Fibroblast of villous mesenchyme (primary cell): Measurements from ENCODE around the gene SH3BGRL3. TPM values are rescaled to one million over a fixed set of nuclear protein-coding genes. Genes with fewer than 3 reads are reported as not detected.
"Not testable (repeated sequence)": the region's sequence is repeated elsewhere in the genome, so short reads cannot be mapped to it uniquely, and the experiment has no call there.

Source experiments
- DNase-seq: peaks from one replicate; pipeline ENCODE4 v3.0.0-alpha.2; 2010; ENCODE audit warnings: low read depth
- H3K4me3 ChIP-seq: 2 replicates; pipeline ENCODE4 v1.5.1; 2011; ENCODE audit warnings: low read depth, mild to moderate bottlenecking, low read length
- total RNA-seq: library from RNA; depleted of rRNA; stranded (reverse); fragments of >200 nt; gene quantifications from 2 replicates; pipeline ENCODE4 v1.2.3, GENCODE V29; 2012
- TF ChIP-seq, protein P1 (sequence below): IDR thresholded peaks from 2 replicates; pipeline ENCODE4 v1.5.1; 2012; ENCODE audit warnings: low read depth, mild to moderate bottlenecking, low read length; ENCODE audit not compliant: insufficient read depth

Gene SH3BGRL3
- 18.1 and 26.4 TPM in 2 replicates for total RNA-seq

DNA sequence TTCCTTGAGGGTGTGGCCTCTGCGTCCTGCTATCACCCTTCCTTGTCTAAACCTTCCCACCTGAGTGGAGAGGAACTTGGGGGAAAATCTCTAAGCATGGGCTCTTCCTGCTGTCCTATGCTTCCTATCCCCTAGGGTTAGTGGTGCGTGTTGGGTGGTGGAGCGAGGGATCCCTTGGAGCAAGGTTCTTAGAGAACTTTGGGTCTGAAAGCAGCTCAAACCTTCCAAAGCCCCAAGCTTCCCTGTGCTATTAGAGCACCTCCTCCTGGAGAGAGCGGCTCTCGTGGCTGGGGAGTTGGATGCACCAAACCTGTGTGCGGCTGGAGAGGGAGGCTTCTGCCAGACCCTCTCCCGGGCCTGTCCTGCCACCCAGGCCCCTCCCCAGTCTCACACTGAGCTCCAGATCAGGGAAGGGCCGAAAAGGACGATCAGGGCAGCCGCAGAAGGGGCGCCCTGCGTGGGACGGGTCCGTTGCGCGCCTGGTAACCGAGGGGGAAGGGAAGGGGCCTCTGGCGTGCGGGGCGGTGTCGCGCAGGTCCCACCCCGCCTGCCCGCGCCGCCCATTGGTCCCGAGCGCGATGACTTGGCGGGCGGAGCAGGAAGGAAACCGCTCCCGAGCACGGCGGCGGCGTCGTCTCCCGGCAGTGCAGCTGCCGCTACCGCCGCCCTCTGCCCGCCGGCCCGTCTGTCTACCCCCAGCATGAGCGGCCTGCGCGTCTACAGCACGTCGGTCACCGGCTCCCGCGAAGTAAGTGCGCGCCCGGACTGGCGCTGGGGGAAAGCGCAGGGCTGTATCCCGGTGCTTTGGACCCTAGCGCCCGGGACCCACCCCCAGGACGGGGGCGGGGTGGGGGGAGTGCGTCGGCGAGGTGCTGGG lies at the start of gene SH3BGRL3:
Gene SH3BGRL3 (plus strand): TSS at position 631 of the 877 bp plus-strand sequence. CDS start 70 bp downstream, at position 701.
- DNase-seq = peak; percentile 86
- TF ChIP-seq, protein P1, sequence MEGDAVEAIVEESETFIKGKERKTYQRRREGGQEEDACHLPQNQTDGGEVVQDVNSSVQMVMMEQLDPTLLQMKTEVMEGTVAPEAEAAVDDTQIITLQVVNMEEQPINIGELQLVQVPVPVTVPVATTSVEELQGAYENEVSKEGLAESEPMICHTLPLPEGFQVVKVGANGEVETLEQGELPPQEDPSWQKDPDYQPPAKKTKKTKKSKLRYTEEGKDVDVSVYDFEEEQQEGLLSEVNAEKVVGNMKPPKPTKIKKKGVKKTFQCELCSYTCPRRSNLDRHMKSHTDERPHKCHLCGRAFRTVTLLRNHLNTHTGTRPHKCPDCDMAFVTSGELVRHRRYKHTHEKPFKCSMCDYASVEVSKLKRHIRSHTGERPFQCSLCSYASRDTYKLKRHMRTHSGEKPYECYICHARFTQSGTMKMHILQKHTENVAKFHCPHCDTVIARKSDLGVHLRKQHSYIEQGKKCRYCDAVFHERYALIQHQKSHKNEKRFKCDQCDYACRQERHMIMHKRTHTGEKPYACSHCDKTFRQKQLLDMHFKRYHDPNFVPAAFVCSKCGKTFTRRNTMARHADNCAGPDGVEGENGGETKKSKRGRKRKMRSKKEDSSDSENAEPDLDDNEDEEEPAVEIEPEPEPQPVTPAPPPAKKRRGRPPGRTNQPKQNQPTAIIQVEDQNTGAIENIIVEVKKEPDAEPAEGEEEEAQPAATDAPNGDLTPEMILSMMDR = peak; percentile 50
- H3K4me3 ChIP-seq = peak within 1 kb of the TSS; percentile 88

DNA sequence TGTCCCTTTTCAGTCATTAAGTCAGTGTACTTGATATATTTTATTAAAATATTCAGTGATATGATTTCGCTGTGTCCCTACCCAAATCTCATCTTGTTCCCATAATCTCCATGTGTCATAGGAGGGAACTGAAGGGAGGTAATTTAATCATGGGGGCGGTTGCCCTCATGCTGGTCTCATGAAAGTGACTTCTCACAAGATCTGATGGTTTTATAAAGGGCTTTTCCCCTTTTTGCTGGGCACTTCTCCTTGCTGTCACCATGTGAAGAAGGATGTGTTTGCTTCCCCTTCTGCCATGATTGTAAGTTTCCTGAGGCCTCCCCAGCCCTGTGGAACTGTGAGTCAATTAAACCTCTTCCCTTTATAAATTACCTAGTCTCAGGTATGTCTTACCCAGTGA lies 49.2 kb upstream of the SH3BGRL3 start:
- not testable (repeated sequence) for H3K4me3 ChIP-seq, DNase-seq

DNA sequence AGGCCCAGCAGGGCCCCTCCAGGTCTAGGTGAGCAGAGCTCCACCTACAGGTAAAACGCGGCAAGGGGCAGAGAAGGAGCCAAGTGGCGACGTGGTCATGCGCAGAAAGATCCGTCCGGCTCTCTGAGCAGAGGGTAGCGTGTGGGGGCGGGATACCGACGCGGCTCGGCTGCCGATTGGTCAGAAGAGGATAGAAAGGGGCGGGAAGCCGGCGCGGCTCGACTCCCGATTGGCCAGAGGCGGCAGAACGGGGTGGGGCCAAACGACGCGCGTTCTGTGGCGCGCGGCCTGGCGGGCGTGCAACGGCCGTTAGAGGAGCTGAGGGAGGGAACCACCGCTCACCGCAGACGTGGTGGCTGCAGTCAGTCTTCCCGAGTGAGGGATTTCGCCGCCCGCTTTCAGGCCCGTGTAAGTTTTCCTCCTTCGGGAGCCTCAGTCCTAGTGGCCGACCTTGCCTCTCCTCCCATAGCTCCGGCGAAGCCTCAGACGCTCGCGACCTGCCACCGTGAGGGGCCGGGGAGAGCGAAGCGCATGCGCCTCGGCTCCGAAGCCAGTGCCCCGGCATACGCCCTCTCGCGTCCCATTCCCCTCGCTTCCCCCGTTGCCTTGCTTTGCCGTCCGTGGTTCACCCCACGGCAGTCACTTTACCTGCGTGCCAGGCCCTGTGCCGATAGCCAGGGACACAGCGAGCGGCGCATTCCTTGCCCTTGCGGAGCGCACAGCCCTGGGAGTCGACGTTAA lies 45.8 kb upstream of the SH3BGRL3 start, which contains the start of gene CEP85:
Gene CEP85 (plus strand): TSS at position 298 of the 741 bp plus-strand sequence. CDS start 5,584 bp downstream, outside the sequence.
- peak; percentile 98 for DNase-seq
- peak within 1 kb of the TSS; percentile 85 for H3K4me3 ChIP-seq
- TF ChIP-seq, protein P1 = peak; percentile 86

DNA sequence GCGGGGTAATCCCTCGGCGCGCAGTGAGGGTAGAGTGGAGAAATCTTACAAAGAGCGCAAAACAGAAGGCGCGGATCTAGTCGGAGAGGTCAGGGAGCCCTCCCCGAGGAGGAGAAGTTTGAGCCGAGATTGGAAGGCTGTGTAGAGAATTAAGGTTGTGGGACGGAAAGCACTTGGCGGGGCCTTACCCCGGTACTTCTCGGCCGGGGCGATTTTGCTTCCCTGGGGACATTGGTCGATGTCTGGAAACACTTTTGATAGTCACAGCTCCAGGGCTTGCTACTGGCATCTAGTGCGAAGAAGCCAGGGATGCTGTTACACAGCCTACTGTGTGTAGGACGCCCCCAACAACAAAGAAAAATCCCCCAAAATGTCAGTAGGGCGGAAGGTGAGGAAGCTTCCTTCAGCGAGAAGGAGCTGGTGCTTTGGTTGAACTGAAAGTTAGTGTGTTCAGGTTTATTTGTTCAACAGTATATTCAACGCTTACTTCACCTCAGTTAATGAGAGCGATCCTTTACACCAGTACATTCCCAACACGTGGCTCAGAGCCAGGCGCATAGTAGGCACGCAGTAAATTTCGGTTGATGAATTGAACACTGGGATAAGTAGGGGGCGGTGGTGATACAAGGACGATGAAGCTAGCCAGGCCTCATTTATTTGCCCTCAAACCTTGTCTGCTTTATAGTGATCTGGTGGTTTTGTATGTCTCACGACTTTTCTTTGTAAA lies 45.1 kb upstream of the SH3BGRL3 start:
- TF ChIP-seq, protein P1 = peak; percentile 10
- H3K4me3 ChIP-seq = peak overlapping the region; percentile 85
- DNase-seq = peak; percentile 29

DNA sequence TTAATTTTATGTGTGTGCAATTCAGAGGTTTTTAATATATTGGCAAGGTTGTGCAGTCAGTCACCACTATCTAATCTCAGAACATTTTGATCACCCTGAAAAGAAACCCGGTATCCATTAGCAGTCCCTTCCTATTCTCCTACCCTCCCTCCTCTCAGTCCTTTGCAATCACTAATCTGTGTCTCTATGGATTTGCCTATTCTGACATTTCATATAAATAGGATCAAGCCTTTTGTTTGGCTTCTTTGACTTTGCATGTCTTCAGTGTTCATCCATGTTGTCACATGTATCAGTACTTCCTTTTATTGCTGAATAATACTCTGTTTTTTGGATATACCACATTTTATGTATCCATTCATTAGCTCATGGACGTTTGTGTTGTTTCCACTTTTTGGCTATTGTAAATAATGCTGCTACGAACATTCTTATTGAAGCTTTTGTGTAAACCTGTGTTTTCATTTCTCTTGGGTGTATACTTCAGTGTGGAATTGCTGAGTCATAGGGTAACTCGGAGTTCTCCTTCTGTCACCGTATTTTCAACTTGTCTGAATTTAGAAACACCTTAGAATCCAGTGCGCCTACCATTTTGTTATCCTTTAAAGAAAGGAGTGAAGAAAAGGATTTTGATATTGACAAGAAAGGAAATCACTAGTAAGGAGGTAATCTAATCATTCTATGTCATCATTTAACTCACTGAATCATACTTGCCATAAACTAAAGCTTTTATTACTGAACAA lies 42.5 kb upstream of the SH3BGRL3 start:
- TF ChIP-seq, protein P1 = no peak
- H3K4me3 ChIP-seq = no peak overlapping the region
- peak; percentile 62 for DNase-seq

DNA sequence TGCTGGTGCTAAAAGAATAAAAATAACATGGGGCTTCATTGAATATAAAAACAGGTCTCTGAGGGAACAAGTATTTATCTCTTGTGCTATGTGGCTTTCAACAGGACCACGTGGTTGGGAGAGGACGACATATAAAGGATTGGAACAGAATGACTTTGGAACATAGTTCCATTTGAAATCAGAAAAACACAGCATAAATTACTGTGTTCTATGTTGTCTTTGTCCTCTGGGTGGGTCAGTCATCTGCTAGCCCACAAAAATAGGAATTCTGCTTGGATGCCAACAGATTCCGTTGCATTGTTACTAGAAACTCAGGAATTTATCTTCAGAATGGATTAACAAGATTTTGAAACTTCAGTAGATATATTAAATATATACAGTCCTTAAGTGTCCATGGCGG lies 40.0 kb upstream of the SH3BGRL3 start:
- H3K4me3 ChIP-seq = no peak overlapping the region
- no peak for DNase-seq

More for the DNA sequence above, 40.0 kb upstream of the SH3BGRL3 start:
- TF ChIP-seq, protein P1 = no peak
